HG03196 (cell line): ENCODE measurements around the gene ATG4B.
"Not testable (repeated sequence)": the region's sequence is repeated elsewhere in the genome, so short reads cannot be mapped to it uniquely, and the experiment has no call there.

ENCODE experiments used
- ATAC-seq: cut with Tn5 transposase; IDR thresholded peaks from one replicate; pipeline ENCODE4 v1.9.1; 2021; ENCODE audit not compliant: unreplicated experiment

The ATG4B gene

DNA sequence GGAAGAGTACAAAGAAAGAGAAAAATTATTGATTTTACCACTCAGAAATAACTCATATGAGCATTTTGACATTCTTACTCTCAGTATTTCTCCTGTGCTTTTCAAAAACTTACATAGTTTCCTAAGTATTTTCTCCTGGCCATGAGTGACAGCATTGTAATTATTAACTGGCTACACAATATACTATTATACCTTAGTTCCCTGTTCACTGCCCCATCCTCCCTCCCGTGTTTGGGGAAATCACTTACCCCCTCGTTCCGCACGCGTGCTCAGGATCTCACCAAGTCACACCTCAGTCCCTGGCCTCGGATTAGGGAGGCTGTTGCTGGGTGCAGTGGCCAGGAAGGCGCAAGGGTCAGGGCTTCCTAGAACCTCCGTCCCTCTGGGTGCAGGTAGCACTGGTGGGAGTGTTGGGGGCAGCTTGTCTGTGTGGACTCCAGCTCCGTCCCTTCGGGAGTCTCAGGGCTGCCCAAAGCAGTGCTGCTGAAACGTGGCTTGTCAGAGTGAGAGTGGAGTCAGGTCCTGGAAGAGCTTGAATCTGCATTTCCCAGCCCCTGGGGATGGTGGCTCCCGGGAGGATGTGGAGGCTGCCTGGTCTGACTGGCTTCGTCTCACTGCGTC is 23.2 kb downstream of the ATG4B start:
- no peak for ATAC-seq

DNA sequence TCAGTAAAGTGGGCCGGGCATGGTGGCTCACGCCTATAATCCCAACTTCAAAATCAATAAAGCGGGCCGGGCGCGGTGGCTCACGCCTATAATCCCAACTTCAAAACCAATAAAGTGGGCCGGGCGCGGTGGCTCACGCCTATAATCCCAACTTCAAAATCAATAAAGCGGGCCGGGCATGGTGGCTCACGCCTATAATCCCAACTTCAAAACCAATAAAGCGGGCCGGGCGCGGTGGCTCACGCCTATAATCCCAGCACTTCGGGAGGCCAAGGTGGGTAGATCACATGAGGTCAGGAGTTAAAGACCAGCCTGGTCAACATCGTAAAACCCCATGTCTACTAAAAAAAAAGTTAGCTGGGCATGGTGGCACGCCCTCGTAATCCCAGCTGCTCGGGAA is 25.2 kb downstream of the ATG4B start:
- ATAC-seq = not testable (repeated sequence)

DNA sequence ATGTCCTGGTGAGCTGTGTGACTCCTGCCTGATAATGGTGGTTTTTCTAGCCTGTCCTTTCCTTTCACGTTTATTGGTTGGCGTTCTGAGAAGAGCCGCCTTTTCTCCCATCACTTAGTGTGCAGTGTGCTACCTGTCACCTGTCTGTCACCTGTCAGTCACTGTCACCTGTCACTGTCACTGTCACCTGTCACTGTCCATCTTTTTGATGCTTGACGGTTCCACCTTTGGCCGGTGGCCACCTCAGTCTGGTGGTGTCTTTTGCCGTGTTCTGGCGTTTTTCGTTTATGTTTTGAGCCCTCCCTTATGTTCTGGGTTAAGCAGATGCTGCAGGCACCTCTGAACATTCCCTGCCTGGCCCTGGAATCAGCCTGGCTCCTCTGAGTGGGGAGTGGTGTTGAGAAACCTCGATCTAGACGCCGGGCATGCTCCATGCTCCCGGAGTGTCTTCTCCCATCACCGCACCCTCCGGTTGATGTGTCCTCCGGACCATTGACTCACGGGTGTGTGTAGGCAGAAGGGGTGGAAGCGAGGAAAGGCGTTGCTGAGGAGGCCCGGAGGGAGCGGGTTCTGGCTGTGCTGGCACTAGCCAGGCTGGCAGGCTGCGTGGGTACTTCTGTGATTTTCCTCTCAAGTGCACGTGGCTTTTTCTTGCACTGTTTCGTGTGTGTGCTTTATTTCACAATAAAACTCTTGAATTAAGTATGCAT is 28.4 kb downstream of the ATG4B start:
- no peak for ATAC-seq

DNA sequence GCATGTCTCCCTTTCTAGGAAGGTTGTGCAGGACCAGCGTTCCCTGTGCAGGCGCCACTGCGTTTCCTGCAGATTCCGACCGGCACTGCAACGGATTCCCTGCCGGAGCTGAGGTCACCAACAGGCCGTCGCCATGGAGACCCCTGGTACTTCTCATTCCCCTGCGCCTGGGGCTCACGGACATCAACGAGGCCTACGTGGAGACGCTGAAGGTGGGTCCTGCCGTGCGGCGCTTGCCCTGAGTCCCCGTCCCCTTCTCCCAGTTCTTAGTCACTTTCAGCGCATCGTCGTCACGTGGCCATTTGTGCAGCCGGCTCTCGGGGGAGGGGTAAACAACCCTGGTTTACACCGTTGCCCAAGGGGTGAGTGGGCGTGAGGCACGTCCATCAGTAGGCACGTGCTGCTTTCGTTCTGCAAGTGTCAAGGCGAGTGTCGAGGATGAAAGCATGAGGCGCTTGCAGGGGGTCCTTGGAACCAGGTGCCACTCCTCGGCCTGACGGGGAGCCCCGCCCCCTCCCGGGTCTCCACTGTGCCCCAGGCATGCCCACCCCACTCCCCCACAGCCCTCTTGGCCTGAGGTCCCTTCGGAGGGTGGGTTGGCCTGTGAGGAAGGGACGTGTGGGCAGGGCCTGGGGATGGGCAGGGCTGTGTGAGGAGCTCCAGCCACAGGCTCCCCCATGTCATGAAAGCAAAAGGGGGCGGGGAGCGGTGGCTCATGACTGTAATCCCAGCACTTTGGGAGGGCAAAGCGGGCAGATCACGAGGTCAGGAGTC is 29.3 kb downstream of the ATG4B start:
- no peak for ATAC-seq

DNA sequence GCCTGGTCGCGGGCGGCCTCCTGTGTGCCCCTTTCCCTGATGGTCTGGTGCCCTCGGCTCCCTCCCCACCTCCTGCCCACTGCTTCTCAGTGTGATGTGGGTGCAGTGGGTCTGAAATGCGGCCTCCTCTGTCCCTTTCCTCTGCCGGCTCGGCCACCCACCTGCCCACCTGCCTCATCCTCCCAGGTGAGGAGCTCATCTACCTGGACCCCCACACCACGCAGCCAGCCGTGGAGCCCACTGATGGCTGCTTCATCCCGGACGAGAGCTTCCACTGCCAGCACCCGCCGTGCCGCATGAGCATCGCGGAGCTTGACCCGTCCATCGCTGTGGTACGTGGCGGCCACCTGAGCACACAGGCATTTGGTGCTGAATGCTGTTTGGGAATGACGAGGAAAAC is 30.9 kb downstream of the ATG4B start:
- ATAC-seq = no peak

DNA sequence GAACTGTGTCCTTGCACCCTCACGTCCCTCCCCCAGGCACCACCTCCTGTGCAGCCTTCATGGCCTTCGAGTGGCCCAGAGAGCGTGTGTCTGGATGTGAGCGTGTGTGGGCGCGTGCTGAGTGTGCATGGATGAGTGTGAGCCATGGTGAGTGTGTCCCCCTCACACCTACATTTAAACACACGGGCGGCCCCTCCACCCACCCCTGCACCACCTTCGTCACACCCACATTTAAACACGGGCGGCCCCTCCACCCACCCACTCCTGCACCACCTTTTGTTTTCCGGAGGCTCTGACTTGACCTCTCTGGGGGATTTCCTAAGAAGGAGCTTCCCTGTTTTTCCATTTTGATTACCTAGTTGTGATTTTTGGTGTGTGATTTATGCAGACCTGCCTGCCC is 31.3 kb downstream of the ATG4B start:
- no peak for ATAC-seq

DNA sequence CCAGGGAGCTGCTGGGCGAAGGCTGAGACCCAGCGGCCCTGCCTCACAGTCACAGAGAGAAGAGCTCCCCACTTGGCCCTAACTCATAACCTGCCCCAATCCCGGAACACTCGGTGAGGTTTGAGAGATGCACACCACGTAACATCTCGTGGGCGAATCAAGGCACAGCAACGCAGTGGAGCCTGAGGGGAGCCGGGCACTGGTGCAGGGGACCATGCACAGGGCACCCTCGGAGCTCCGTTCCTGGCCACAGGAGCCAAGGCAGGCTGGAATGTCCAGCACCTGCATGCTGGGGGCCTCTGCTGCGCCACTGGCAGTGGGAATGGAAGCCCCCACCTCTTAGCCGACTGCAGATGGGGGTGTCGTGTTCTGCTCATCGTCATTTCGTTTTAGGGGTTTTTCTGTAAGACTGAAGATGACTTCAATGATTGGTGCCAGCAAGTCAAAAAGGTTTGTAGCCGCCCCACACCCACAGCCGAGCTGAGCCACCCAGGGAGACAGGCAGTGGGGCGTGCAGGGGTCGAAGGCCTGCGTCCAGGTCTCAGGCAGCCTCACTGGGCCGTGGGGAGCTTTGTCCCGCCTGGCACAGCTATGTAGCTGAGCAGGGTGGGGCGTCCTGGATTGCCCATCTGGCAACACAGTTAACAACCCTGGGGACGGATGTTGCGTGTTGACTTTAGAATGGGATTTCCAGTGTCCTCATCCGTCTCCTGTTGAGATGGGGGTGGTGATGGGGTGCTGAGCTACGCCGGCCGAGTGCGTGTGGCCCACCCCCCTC is 33.0 kb downstream of the ATG4B start:
- ATAC-seq = no peak

DNA sequence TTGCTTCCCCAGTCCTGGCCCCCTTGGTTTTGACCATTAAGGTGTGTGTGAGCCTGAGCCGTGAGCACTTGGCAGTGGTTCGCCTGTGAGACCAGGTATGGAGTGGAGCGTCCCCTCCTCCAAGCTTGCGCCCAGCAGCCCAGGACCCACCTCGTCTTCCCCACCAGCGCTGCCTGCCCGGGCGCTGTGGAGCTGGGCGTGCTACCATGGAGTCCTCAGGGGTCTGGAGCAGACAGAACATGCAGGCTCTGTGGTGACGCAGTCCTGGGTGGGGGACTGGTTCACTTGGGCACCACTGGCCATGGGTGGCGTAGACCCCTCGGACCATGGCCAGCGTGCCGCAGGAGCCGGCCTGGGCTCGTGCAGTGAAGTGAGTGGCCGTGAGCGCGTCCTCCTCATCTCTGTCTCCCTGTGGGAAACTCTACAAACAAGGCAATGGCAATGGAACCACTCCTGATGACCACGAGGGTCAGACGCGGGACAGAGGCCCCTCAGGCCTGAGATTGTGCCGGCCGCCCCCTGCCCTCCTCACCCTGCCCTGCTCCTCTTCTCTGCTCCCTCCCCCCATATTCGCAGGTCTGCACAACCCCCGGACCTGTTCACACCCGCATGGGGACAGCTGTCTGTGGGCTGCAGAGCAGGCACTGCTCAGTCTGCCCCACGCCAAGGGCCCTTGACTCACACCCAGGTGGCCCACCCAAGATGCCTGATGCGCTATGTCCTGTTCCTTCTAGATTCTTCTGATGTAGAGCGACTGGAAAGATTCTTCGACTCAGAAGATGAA is 34.2 kb downstream of the ATG4B start:
- no peak for ATAC-seq

DNA sequence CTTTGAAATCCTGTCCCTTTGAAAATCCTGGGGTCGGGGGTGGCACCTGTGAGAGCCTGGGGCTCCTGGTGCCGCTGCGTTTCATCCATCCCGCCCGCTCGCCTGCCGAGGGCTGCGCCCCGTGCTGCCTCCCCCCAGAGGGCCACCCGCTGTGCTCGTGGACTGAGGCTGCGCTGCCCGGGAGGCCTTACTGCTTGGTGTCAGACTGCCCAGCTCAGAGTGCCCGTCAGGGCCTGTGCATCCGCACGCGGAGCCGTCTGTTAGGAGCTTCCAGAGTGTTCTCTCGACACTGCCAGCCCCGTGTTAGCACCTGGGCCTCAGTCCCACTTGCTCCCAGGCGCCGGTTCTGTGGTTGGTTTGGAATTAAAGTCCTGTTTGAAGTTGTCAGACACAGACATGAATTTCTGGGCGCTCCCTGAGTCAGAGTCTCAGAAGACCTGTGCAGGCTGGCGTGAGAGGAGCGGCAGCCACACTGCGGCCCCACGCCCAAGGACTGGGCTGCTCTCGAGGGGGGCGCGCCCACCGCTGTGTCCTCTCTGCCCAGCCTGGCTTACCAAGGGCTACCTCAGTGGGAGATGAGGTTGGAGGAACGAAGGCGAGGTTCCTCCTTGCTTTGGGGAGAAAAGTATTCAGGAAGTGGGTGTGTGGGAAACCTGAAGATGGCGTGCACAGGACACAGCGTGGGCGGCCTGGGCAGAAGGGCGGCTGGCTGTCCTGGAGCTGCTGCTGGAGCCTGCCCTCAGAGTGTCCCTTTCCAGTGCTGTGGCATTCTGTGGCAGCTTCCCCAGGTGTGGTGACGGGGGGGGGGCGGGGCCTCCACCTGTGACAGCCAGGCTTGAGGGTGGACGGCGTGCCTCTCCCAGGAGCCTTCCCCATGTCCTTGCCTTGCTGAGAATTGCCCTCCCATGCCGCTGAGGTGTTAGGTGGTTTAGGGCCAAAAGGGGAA is 35.0 kb downstream of the ATG4B start:
- no peak for ATAC-seq

DNA sequence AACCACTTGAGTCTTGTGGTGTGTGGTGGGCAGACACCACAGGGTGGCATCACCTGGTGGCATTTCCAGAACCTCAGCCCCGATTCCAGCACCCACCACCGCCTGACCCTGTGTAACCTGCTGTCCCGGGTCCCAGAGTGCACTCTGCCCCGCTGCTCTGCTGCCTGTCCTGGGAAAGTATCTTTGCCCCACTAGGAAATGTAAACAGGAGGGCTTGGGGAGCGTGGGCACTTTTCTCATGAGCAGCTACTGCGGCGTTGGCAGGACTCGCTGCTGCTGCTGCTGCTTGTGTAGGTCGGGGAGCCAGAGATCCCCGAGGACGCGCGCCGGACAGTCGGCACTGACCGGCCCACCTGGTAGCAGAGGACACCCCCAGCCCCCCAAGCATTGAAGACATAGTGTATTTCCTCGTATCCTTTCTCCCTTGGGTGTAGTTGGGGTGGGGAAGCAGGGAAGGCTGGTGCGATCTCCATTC is 35.7 kb downstream of the ATG4B start:
- ATAC-seq = no peak

DNA sequence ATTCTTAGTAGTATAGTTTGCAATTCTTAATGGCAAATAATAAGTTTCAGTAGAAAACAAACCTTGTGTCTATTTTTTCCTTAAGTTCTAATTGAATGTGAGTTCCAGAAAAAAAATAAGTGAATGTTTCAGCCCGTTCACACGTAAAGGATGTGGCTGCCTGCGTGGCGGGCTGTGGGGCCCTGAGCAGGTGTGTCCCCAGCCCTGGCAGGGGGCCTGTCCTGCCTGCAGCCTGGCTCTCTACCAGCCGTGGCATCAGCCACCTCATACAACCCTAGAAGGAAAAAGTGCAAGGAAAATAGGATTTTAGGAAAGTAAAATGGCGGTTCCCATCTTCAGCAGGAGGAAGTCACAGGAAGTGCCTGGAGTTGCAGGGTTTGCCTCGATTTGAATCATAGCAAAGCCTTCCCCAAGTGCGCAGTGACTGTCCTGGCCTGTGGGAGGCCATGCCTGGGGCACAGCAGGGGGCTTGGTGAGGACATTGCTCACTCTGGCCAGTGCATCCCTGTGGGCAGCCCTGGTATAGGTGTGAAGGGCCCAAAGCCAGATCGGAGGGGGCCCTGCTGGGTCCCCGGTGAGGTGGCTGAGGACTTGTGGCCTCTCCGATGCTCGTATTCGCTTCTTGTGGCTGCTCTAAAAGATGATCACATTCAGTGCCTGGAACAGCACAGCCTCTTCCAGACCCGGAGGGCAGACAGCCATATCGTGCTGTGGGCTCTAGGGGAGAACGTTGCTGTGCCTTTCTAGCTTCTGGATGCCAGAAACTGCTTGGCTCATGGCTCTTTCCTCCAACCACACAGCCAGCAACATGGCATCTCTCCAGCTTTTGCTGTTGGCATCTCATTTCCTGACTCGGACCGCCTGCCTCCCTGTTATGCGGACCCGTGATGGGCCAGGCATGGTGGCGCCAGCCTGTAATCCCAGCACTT is 36.6 kb downstream of the ATG4B start:
- no peak for ATAC-seq

DNA sequence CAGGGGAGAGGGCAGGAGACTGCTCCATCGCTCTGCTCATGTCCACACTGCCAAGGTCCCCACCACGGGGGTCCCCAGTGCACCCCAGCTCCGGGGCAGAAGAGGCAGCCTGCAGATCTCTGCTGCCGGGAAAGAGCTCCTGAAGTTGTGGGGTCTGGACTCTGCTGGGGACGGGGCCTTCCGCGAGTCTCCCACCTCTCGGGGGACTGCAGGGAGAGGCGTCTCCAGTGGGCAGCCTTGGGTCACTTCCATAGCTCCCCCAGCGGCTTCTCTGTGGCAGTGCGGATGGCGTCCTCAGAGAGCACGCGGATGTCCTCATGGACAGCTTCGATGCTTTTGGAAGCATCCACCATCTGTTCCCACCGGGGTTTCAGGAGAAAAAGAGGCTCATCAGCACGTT is 38.4 kb downstream of the ATG4B start:
- ATAC-seq = no peak

DNA sequence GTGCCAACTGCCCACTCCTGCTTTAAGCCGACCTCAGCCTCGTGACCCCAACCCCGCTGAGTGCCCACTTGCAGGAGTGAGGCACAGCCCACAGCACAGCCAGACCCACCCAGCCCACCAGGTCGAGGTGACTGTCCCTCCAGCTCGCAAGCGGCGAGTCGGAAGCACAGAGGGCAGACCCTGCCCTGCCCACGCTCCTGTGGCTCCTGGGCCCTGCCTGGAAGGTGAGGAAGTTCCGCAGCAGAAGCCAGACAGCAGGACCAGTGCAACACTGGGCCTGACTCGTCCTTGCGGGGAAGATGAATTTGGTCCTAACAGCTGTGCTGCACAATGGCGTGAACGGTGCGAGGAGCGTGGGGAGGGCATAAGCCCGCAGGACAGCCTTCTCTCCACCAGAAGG is 39.2 kb downstream of the ATG4B start:
- no peak for ATAC-seq

DNA sequence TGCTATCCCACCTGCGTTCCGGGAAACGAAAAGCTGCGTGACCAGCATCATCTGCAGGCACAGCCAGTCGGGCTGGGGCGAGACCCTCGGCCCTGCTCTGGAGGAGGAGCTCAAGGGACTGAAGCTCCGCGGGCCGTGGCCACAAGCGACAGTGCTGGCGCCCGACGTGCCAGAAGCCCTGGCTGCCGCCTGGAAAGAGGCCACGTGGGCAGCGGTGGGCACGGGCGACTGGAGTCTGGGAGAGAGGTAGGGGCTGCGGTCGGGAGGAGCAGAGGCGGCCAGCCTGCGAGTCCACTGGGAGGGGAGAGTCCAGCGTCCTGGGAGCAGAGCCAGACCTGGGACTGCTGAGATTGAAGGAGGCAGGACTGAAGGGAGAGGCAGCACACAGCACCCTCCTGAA is 39.9 kb downstream of the ATG4B start:
- no peak for ATAC-seq

DNA sequence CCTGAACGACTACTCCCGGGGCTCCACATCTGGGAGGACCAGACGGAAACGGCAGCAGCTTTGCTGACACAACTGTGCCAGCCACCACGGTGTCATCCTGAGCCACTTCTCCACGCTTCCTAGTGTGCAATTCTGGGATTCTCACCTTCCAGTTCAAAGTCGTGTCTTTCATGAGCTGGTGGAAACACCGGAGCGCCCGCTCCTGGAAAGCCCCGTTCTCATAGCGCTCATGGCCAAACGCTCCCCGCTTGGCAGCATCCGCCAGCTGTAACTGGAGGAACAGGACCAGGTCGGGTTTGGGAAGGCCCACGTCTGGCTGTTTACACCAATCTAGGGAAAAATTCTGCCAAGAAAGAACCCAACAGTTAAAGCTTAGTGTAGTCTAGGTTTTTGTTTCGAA is 40.8 kb downstream of the ATG4B start:
- ATAC-seq = no peak

DNA sequence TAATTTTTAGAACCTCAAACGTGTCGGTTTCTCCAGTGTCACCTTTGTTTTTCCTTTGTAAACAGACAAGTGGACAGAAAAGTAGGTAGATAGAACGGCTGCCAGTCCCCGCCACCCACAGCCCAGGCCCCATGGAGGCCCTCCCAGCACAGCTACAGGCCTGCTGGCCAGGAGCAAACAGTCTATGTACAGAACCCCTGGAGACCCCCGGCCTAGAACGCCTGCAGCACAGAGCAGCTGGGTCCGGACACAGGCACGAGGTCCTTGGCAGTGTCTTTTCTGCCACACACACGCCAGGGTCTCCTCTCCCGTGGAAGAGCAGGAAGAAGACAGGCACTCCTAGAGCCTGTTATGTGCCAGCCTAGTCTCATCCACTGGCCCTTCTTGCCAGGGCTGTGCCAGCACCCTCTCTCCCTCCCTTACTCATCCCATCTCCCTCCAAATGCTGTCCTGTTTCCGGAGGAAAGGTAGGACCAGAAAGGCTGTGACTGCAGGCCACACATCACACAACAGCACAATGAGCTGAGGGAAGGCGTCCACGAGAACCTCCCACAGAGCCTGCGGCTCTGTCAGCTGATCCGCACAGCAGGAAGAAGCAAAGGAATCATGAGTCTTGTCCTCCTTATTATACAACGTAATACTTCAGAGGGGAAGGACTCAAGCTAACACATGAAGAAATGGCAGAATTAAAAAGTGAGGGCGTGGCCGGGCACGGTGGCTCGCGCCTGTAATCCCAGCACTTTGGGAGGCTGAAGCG is 41.5 kb downstream of the ATG4B start:
- no peak for ATAC-seq

DNA sequence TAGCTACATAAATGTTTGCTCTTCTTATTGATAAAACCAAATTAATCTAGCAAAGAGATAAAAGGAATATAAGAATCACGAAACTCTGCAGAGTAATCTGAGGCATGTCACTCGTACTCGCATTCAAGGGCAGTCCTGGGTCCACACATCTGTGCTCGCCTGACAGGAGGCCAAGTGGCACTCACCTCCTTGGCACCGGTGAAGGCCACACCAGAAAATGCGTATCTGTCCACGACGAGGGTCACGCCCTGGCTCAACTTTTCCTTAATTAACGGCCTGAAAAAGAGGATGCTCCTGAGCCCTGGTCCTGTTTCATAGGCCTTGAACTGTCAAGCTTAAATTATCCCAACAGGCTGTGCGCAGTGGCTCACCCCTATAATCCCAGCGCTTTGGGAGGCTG is 42.6 kb downstream of the ATG4B start:
- ATAC-seq = no peak
